ENCODE data around the gene MAGI1. TPM values are rescaled to one million over a fixed set of nuclear protein-coding genes. Genes with fewer than 3 reads are reported as not detected.
A peak's percentile ranks its signal among the peaks of the same experiment; 100 is the strongest.

MAGI1 gene
- total RNA-seq, 1 donor from 2014 or later, result 18.7 TPM

DNA sequence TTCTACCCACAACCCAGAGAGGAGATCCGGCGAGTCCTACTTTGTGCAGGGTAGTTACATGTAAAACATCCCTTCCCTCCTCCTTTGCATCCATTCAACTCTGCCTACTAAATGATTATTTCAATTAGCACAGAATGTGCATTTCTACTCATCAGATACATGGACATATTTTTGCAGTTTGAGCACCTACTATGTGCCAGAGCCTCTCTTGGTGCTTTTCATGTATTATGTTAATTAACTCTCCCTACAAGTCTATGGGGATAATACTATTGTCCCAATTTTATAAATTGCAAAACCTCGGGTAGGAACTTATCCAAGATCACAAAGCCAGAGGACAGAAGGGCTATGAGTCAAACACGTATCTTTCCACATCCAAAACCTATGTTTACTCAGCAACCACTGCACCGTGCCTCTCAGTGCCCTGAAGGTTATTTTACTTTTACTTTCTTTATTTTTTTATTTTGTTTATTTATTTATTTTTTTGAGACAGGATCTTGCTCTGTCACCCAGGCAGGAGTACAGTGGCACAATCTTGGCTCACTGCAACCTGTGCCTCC lies 432.8 kb downstream of the MAGI1 start:
- H3K27ac Mint-ChIP-seq (ENCODE audit: unreplicated experiment), result no peak overlapping the region
- H3K4me3 Mint-ChIP-seq (ENCODE audit: unreplicated experiment), result no peak overlapping the region
- TF ChIP-seq, protein P1, sequence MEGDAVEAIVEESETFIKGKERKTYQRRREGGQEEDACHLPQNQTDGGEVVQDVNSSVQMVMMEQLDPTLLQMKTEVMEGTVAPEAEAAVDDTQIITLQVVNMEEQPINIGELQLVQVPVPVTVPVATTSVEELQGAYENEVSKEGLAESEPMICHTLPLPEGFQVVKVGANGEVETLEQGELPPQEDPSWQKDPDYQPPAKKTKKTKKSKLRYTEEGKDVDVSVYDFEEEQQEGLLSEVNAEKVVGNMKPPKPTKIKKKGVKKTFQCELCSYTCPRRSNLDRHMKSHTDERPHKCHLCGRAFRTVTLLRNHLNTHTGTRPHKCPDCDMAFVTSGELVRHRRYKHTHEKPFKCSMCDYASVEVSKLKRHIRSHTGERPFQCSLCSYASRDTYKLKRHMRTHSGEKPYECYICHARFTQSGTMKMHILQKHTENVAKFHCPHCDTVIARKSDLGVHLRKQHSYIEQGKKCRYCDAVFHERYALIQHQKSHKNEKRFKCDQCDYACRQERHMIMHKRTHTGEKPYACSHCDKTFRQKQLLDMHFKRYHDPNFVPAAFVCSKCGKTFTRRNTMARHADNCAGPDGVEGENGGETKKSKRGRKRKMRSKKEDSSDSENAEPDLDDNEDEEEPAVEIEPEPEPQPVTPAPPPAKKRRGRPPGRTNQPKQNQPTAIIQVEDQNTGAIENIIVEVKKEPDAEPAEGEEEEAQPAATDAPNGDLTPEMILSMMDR (IDR thresholded peaks at IDR 0.05), result no peak
- H3K9me3 Mint-ChIP-seq (ENCODE audit: low read depth), result no peaks in the 10 kb centered on the region
- no peak for DNase-seq (ENCODE audit: low spot score)
- H3K4me1 Mint-ChIP-seq (ENCODE audit: low read depth), result peaks cover 10% of the 10 kb centered on the region
- H3K36me3 Mint-ChIP-seq (ENCODE audit: low read depth), result no peaks in the 10 kb centered on the region
- no peaks in the 10 kb centered on the region for H3K27me3 Mint-ChIP-seq (ENCODE audit: low read depth)

DNA sequence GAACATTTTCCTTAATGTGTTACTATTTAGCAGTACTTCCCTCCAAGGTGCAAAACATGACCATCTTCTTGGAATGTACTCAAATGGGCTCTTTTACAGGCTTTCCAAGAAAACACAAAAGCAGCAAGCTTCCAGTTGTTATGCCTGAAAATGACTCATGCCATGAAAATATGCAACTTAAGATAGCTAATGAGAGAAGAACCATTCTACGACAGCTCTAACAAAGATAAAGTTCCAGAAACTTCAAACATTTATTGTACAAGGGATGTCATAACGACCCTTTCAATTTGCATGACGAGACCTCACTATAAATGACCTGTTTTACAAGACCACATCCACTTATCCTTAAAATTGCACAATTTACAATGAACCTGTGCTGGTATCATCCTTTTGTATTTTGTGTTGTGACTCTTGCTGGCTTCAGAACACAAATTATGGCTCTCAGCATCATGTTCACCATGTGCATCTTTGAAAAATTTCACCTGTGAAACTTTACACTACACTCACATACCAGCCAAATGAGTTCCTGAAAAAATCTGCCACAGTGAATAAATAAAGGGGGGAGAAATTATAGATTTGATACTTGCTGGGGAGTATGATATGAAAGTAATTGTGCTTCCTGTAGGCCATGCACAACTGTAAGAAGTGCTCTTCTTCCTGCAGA lies 433.7 kb downstream of the MAGI1 start:
- no peaks in the 10 kb centered on the region for H3K27me3 Mint-ChIP-seq (ENCODE audit: low read depth)
- H3K4me1 Mint-ChIP-seq (ENCODE audit: low read depth), result peaks cover 11% of the 10 kb centered on the region
- no peak overlapping the region for H3K27ac Mint-ChIP-seq (ENCODE audit: unreplicated experiment)
- no peak overlapping the region for H3K4me3 Mint-ChIP-seq (ENCODE audit: unreplicated experiment)
- no peaks in the 10 kb centered on the region for H3K9me3 Mint-ChIP-seq (ENCODE audit: low read depth)
- TF ChIP-seq, protein P1 (IDR thresholded peaks at IDR 0.05), result no peak
- no peaks in the 10 kb centered on the region for H3K36me3 Mint-ChIP-seq (ENCODE audit: low read depth)
- no peak for DNase-seq (ENCODE audit: low spot score)

DNA sequence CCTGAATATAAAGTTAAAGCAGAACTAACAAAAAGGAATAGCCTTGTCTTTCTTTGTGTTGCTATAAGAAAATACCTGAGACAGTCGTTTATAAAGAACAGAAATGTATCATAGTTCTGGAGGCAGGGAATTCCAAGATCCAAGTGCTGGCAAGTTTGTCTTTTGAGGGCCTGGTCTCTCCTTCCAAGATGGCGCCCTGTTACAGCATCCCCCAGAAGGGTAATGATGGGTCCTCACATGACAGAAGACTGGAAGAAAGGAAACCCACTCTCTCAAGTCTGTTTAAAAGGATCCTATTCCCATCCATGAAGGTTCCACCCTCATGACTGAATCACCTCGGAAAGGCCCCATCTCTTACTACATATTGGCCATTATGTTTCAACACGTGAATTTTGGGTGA lies 435.1 kb downstream of the MAGI1 start:
- Mint-ChIP-seq H3K4me1 (ENCODE audit: low read depth) (peaks cover 11% of the 10 kb centered on the region), H3K36me3 (ENCODE audit: low read depth) (no peaks in the 10 kb centered on the region), H3K27ac (ENCODE audit: unreplicated experiment) (no peak overlapping the region), H3K4me3 (ENCODE audit: unreplicated experiment) (no peak overlapping the region), H3K9me3 (ENCODE audit: low read depth) (no peaks in the 10 kb centered on the region), H3K27me3 (ENCODE audit: low read depth) (no peaks in the 10 kb centered on the region)
- DNase-seq (ENCODE audit: low spot score), result no peak
- TF ChIP-seq, protein P1 (IDR thresholded peaks at IDR 0.05), result no peak

DNA sequence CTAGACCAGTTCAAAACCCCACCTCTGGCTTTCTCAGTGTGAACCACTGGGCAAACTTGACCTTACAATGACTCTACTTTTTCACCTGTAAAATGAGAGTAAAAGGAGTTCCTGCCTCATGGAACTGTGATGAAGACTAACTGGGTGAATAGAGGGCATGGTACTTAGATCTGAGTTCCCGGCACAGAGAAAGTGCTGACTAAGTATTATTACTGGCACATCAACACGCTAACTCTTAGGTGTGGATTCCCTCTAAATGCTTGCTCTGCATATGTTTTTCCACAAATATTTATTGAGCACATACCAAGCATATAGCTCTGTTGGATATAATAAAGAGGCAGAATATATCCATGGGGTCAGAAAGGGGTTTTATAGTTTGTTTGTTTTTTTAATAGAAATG lies 437.8 kb downstream of the MAGI1 start:
- H3K27me3 Mint-ChIP-seq (ENCODE audit: low read depth), result no peaks in the 10 kb centered on the region
- no peaks in the 10 kb centered on the region for H3K9me3 Mint-ChIP-seq (ENCODE audit: low read depth)
- H3K4me1 Mint-ChIP-seq (ENCODE audit: low read depth), result peaks cover 24% of the 10 kb centered on the region
- H3K36me3 Mint-ChIP-seq (ENCODE audit: low read depth), result no peaks in the 10 kb centered on the region
- no peak for DNase-seq (ENCODE audit: low spot score)
- H3K4me3 Mint-ChIP-seq (ENCODE audit: unreplicated experiment), result no peak overlapping the region
- H3K27ac Mint-ChIP-seq (ENCODE audit: unreplicated experiment), result no peak overlapping the region
- TF ChIP-seq, protein P1 (IDR thresholded peaks at IDR 0.05), result no peak

DNA sequence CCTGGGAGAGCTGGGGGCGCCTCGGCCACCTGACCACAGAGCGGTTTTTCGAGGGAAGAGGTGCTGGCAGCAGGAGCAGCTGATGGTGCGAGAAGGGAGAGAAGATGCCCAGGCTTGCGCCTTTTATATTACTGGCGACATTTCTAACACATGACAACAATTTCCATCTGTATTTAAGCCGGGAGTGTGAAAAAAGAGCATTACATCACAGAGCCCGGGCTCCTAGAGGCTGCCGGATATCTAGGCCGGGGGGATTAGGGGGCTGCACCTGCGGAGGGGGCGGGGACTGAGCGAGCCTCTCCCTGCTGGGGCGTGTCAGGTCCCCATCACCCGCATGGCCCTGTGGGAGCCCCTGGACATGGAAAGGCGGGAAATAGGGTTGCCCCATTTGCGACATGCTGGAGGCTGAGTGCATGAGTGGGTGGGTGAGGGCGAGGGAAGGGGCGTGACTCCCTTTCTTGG lies 440.7 kb downstream of the MAGI1 start:
- no peak overlapping the region for H3K27ac Mint-ChIP-seq (ENCODE audit: unreplicated experiment)
- H3K4me3 Mint-ChIP-seq (ENCODE audit: unreplicated experiment), result peak overlapping the region; percentile 70
- TF ChIP-seq, protein P1 (IDR thresholded peaks at IDR 0.05), result no peak
- H3K36me3 Mint-ChIP-seq (ENCODE audit: low read depth), result no peaks in the 10 kb centered on the region
- H3K27me3 Mint-ChIP-seq (ENCODE audit: low read depth), result peaks cover 2% of the 10 kb centered on the region
- DNase-seq (ENCODE audit: low spot score), result peak; percentile 81
- H3K4me1 Mint-ChIP-seq (ENCODE audit: low read depth), result peaks cover 20% of the 10 kb centered on the region
- no peaks in the 10 kb centered on the region for H3K9me3 Mint-ChIP-seq (ENCODE audit: low read depth)
